ENCODE results near the gene HNF1A.

The HNF1A gene

GRCh38 chr12:120959111-120959878 lies 19.0 kb upstream of the HNF1A start:
- FAIRE-seq (no peak), DNase-seq (ENCODE audit: low spot score) (no peak)

GRCh38 chr12:120960657-120961056 lies 17.7 kb upstream of the HNF1A start:
- FAIRE-seq: no peak
- no peak for DNase-seq (ENCODE audit: low spot score)

GRCh38 chr12:120961604-120962531 lies 16.5 kb upstream of the HNF1A start:
- no peak for FAIRE-seq
- no peak for DNase-seq (ENCODE audit: low spot score)

- DNase-seq (ENCODE audit: low spot score): no peak
- no peak for FAIRE-seq
These were observed 15.8 kb upstream of the HNF1A start for GRCh38 chr12:120962532-120963020.

- FAIRE-seq: no peak
- DNase-seq (ENCODE audit: low spot score): no peak
These were observed 14.0 kb upstream of the HNF1A start for GRCh38 chr12:120964298-120964697.

GRCh38 chr12:120965534-120966091 lies 12.7 kb upstream of the HNF1A start:
- DNase-seq (ENCODE audit: low spot score) (no peak), FAIRE-seq (no peak)

GRCh38 chr12:120970310-120970709 lies 8.0 kb upstream of the HNF1A start:
- DNase-seq (ENCODE audit: low spot score) (no peak), FAIRE-seq (no peak)

GRCh38 chr12:120971299-120972180 lies 6.8 kb upstream of the HNF1A start:
- DNase-seq (ENCODE audit: low spot score): peak; percentile 60
- FAIRE-seq: peak; percentile 67

GRCh38 chr12:120972870-120973543 lies 5.3 kb upstream of the HNF1A start:
- FAIRE-seq (no peak), DNase-seq (ENCODE audit: low spot score) (no peak)

GRCh38 chr12:120977531-120978295 lies 630 bp upstream of the HNF1A start:
- no peak for FAIRE-seq

GRCh38 chr12:120979220-120979861 lies 998 bp downstream of the HNF1A start:
- DNase-seq (ENCODE audit: low spot score) (no peak), FAIRE-seq (no peak)

More at GRCh38 chr12:120977531-120978295, 630 bp upstream of the HNF1A start:
- DNase-seq (ENCODE audit: low spot score): no peak

GRCh38 chr12:120979862-120980696 lies 1.7 kb downstream of the HNF1A start:
- FAIRE-seq (no peak), DNase-seq (ENCODE audit: low spot score) (no peak)

- DNase-seq (ENCODE audit: low spot score) (no peak), FAIRE-seq (no peak)
These were observed 2.5 kb downstream of the HNF1A start for GRCh38 chr12:120980800-120981368.

GRCh38 chr12:120981407-120981941 lies 3.1 kb downstream of the HNF1A start:
- no peak for FAIRE-seq

GRCh38 chr12:120982659-120983058 lies 4.3 kb downstream of the HNF1A start:
- FAIRE-seq (no peak), DNase-seq (ENCODE audit: low spot score) (no peak)

More at GRCh38 chr12:120981407-120981941, 3.1 kb downstream of the HNF1A start:
- DNase-seq (ENCODE audit: low spot score): no peak

GRCh38 chr12:120983759-120984158 lies 5.4 kb downstream of the HNF1A start:
- no peak for FAIRE-seq

GRCh38 chr12:120984351-120984898 lies 6.1 kb downstream of the HNF1A start:
- FAIRE-seq (no peak), DNase-seq (ENCODE audit: low spot score) (no peak)

More at GRCh38 chr12:120983759-120984158, 5.4 kb downstream of the HNF1A start:
- DNase-seq (ENCODE audit: low spot score): no peak
